A204.1 (cell line): ENCODE data around the gene ZXDB.
"Not testable (repeated sequence)": the region's sequence is repeated elsewhere in the genome, so short reads cannot be mapped to it uniquely, and the experiment has no call there.

Source experiments
- FAIRE-seq: peaks from 2 replicates; lab custom pipeline; 2012; peaks lifted over from hg19 to GRCh38; lab: Jason Lieb, UNC

ZXDB gene

DNA sequence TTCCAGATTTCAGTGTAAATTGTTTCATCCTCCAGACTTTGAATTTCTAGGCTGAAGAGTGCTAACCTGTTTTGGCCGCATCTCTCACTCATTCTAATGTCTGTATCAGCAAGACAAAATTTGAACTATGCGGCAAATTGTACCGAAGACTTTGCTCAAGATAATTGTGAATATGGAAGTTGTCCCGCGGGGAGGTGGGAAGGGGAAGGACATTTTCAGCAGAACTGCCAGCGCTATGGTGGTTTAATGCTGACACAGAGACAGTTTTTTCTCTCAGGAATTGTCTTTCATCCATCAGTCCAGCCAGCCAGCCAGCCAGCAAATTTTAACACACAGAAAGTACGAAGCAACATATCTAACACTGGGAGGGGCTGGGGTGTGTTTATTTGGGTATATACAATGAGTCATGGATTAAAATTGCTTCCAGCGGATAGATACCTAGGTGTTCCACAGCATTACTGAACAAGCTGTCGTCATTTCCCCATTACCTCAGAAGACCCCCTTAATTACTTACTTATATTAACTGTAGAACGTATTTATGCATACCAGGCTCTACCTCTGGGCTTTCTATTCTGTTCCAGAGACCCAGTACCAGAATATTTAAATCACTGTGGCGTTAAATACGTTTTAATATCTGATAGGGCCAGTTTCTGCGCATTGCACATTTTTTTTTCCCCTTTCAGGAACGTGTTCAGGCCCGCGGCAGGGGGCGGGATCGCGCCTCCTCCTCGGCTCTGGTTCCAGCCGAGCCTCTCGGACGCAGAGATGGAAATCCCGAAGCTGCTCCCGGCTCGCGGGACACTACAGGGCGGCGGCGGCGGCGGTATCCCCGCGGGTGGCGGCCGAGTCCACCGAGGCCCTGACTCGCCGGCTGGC lies at the start of gene ZXDB:
Gene ZXDB, plus strand, starts transcription at position 728 of the 876 bp plus-strand sequence. Its CDS starts 38 bp downstream, at position 766.
- FAIRE-seq, result peak; percentile 47

DNA sequence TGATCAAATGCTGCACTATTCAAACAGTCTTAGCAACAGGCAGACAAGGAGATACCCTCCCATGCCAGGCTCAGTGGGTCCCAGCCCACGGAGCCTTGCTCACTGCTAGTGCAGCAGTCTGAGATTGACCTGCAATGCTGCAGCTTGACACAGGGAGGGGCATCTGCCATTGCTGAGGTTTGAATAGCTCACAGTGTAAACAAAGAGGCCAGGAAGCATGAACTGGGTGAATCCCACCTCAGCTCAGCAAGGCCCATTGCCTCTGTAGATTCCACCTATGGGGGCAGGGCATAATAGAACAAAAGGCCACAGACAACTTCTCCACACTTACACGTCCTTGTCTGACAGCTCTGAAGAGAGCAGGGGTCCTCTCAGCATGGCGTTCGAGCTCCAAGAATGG lies 26.6 kb upstream of the ZXDB start:
- no peak for FAIRE-seq

DNA sequence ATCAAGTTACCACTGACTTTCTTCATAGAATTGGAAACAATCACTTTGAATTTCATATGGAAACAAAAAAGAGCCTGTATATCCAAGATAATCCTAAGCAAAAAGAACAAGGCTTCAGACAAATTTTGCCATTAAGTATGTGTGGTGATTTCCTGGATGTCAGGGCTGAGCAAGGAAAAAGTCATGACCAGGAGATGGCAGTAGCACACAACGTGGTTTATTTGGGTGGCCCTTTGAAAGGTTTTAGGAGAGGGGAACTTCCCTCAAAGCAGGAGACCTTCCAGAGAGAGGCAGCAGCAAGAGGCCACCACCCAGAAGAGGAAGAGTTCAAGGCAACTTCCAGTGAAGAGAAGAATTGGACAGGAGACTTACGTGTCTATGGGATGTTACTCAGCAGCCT lies 18.1 kb upstream of the ZXDB start:
- no peak for FAIRE-seq

DNA sequence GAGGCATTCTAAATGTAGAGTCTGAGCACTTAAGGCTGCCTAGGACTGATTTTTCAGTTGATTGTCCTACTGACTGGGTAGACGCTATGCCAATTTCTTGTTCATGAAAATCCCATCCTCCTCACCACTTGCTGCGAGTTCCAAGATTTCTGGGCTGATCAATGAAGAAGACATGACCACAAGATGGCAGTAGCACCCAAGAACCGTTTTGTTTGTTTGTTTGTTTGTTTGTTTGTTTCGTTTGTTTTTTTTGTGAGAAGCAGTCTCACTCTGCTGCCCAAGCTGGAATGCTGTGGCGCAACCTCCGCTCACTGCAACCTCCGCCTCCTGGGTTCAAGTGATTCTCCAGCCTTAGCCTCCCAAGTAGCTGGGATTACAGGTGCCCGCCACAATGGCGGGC lies 8.9 kb upstream of the ZXDB start:
- FAIRE-seq, result not testable (repeated sequence)

DNA sequence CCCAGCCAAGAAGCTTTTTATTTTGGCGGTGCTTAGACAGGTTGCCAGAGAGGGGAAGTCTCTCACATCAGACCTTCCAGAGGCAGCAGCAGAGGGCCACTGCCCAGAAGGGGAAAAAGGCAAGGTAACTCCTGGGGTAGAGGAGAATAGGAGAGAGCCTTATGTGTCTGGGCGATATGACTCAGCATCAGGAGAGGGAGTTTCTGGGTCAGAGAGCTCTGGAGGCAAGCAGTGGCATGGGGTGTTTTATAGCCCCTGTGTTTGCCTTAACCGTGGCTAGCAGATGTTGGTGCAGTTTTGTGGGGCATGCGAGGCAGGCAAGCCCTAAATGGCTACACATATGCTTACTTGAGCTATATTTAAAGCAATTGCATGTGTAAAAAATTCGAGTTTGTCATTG lies 8.3 kb upstream of the ZXDB start:
- no peak for FAIRE-seq

DNA sequence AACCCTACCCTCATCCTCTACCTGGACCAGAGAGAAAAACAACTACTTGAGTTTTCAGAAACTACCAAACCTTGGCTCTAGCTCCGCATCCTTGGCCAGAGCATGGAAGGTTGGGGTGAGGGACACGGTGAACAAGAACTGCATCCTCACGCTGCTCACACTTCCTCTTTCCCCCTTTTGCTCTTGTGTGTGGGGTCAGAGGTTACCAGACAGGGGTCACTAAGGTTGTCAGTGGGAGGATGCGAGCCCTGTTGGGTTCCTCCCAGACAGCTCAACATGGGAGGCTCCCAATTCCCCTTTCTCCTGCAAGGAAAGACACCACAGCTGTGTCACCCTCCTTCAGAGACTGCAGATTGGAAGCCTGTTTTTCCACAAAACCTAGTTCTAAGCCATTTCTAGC lies 5.5 kb upstream of the ZXDB start:
- no peak for FAIRE-seq

DNA sequence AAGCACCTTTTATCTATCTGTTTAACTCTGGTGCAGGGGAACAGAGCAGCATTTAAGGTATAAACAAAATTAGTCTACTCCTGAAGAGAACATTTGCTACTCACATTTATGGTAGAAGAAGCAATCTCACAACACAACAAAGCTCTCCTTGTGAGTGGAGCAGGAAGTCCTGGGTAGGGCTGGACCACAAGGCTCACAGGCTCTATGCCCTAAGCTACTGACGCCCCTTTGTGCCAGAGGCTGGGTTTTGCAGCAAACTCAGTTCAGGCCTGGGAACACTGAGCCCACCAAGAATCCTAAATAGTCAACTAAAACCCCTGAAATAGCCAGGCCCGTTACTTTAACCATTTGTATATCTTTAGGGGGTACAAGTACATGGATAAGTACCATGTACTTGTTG lies 4.7 kb upstream of the ZXDB start:
- no peak for FAIRE-seq

DNA sequence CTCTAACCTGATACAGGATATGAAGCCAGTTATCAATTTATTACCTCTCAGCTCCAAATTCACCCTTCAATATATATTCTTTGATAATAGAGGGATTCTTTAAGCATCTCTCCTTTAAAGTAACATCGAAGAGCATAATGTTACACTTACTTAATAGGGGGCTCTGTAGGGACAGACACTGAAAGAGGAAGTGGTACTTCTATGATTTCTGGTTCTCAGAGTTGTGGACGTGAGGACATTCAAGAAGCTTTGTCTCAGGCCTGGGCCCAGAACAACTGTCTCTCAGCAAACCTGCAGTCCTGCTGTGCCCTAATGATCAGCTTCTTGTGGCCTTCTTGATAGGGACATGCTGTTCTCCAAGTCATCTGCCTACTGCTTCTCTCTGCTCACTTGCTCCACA lies 4.2 kb upstream of the ZXDB start:
- no peak for FAIRE-seq

DNA sequence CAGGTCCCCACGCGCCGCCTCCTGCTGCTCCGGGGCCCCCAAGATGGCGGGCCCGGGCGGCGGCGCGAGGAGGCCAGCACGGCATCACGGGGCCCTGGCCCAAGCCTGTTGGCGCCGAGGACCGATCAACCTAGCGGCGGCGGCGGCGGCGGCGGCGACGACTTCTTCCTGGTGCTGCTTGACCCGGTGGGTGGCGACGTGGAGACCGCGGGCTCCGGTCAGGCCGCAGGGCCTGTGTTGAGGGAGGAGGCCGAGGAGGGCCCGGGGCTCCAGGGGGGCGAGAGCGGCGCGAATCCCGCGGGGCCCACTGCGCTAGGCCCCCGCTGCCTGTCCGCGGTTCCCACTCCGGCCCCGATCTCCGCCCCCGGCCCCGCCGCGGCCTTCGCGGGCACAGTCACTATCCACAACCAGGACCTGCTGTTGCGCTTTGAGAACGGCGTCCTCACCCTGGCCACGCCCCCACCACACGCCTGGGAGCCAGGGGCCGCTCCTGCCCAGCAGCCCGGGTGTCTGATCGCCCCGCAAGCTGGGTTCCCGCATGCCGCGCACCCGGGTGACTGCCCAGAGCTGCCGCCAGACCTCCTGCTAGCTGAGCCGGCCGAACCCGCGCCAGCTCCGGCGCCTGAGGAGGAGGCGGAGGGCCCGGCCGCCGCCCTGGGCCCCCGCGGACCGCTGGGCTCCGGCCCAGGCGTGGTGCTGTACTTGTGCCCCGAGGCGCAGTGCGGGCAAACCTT lies 516 bp downstream of the ZXDB start:
- not testable (repeated sequence) for FAIRE-seq

DNA sequence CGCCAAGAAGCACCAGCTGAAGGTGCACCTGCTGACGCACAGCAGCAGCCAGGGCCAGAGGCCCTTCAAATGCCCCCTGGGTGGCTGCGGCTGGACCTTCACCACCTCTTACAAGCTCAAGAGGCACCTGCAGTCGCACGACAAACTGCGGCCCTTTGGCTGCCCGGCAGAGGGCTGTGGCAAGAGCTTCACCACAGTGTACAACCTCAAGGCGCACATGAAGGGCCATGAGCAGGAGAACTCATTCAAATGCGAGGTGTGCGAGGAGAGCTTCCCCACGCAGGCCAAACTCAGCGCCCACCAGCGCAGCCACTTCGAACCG lies 1.0 kb downstream of the ZXDB start:
- not testable (repeated sequence) for FAIRE-seq

DNA sequence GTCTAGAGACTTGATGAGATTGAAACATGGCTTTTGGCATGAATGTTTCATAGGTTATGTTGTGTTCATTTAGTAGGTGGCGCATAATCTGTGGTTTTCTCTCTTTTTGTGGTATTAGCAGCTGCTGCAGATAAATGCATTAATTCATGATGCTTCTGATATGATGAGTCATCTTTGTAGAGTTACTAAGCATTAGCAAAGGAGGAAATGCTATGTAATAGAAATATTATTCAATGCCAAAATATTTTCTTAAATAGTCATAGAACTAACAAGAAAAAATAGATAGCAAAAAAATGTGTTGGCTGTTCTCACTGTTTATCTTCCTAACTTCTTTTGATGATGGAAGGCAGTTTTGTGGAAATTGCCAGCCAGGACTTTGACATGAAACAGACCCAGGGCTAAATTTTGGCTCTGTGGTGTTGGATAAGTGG lies 3.6 kb downstream of the ZXDB start:
- FAIRE-seq, result no peak

DNA sequence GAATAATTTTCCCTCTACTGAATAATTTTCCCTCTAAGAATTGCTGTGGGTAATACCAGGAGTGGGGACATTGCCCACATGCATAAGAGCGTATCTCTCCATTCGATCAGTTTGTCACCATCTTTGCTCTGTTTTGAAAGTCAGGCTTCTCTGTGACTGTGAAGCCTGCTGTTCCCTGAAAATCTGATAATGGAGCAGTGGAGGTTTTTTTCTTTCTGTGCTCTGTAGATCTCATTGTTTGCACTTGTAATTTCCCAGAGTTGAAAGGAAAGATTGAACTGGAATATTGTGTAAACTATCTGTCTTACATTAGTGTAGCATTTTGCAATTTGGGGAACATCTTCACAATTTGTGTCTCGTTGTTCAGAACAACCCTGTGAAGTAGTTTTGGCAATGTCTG lies 4.3 kb downstream of the ZXDB start:
- FAIRE-seq, result no peak

DNA sequence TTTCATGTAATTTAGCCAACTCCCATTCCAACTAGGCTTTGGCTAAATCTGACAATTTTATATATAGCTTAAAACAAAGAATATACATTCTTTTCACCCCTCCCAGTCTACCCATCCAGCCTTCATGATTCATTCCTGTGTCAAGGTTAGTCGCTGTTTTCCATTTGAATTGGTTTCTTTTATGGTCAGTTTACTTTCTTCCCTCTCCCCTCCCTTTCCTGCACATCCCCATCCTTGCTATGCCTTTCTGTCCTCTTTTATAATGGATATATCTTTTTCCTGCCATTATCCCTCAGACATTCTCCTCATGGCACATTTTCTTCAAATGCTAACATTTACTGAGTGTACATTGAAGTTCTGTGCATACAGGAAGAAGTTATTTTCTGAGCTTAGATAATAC lies 4.7 kb downstream of the ZXDB start:
- no peak for FAIRE-seq

DNA sequence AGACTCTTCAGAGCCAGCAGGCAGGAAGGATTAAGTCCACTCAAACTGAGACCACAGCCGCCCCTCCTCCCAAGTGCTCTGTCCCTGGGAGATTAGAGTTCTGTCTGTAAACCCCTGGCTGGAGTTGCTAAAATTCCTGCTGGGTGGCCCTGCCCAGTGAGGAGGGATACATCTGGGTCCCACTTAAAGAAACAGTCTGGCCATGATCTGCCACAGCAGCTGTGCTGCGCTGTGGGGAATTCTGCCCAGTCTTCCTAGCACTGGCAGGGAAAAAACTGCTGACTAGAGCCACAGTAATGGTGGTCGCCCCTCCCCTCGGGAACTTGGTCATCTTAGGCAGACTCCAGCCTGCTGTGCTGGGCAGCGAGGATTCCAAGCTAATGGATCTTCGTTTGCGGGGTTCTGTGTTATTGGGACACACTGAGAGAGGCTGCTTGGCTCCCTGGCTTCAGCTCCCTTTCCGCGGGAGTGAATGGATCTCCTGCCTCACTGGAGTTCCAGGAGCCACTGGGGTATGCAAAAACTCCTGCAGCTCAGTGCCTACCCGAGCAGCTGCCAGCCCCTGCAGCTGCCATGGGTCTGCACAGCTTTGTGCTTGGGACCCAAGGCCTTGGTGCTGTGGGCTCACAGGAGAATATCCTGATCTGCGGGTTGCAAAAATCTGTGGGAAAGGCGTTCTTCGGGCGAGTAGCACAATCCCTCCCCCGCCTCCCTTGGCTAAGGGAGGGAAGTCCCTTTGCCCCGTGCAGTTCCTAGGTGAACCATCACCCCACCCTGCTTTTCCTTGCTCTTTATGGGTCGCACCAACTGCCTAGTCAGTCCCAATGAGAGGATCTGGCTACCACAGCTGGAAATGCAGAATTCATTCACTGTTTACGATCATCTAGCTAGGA lies 15.7 kb downstream of the ZXDB start:
- no peak for FAIRE-seq

DNA sequence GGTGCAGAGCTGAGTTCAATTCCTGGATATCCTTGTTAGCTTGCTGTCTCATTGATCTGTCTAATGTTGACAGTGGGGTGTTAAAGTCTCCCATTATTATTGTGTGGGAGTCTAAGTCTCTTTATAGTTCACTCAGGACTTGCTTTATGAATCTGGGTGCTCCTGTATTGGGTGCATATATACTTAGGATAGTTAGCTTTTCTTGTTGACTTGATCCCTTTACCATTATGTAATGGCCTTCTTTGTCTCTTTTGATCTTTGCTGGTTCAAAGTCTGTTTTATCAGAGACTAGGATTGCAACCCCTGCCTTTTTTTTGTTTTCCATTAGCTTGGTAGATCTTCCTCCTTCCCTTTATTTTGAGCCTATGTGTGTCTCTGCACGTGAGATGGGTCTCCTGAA lies 21.5 kb downstream of the ZXDB start:
- not testable (repeated sequence) for FAIRE-seq

DNA sequence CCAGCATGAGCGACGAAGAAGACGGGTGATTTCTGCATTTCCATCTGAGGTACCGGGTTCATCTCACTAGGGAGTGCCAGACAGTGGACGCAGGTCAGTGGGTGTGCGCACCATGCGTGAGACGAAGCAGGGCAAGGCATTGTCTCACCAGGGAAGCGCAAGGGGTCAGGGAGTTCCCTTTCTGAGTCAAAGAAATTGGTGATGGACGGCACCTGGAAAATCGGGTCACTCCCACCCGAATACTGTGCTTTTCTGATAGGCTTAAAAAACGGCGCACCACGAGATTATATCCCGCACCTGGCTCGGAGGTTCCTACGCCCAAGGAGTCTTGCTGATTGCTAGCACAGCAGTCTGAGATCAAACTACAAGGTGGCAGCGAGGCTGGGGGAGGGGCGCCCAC lies 37.6 kb downstream of the ZXDB start:
- not testable (repeated sequence) for FAIRE-seq

DNA sequence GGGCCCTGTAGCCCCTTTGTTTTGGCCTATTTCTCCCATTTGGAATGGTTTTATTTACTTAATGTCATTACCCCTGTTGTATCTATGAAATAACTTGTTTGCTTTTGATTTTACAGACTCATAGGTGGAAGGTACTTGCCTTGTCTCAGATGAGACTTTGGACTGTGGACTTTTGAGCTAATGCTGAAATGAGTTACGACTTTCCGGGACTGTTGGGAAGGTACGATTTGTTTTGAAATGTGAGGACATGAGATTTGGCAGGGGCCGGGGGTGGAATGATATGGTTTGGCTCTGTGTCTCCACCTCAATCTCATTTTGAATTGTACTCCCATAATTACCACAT lies 48.8 kb downstream of the ZXDB start:
- no peak for FAIRE-seq

DNA sequence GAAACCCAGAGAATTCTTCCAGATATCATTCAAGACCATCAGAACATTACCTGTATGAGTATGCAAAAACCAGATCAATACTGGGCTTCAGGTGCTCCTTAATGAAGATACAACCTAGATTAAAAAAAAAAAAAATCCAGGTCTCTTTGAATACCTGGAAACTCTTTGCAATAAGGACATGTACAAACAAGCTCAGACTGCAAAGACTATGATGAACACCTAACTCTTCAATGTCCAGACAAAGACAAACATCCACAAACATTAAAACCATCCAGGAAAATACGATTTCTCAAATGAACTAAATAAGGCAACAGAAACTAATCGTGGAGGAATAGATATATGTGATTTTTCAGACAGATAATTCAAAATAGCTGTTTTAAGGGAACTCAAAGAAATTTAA lies 49.5 kb downstream of the ZXDB start:
- FAIRE-seq, result no peak

DNA sequence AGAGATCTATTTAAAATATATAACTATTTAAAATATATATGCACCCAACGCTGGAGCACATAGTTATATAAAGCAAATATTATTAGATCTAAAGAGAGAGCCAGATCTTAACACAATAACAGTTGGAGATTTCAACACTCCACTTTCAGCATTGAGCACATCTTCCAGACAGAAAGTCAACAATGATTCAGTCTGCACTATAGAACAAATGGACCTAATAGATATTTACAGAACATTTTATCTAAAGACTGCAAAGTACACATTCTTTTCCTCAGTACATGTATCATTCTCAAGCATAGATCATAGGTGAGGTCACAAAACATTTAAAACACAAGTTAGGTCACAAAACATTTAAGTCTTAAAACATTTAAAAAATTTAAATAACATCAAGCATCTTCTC lies 51.9 kb downstream of the ZXDB start:
- no peak for FAIRE-seq

DNA sequence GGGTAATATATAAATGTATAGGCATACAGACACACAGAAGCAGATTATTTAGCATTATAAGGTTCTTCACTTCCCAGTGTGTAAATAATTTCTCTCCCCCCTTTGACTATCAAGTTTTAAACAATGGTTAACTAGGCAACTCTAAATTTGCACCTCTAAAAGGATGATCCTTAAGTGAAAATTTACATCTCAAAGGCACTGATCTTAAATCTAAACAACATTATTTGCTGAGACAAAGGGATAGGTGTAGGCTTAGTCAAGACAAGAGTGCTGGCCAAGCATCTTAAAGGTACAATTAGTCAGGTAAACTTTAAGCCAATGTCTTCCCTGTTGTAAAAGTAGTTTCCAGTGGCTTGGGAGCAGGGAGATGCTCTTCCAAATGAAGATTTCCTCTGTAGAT lies 55.2 kb downstream of the ZXDB start:
- no peak for FAIRE-seq
